ENCODE data around the gene DAG1. TPM values are rescaled to one million over a fixed set of nuclear protein-coding genes. Genes with fewer than 3 reads are reported as not detected.
A peak's percentile ranks its signal among the peaks of the same experiment; 100 is the strongest.

The DAG1 gene
- total and polyA plus RNA-seq, 2 experiments from 2014 or later: 50.3 to 59.9 TPM

GRCh38 chr3:49498648-49499047 is 28.6 kb downstream of the DAG1 start:
- Histone ChIP-seq H3K27me3 (no peaks in the 10 kb centered on the region), H3K79me2 (peaks cover 78% of the 10 kb centered on the region), H3K4me3 (no peak overlapping the region), H3K9me3 (ENCODE audit: low read depth) (no peaks in the 10 kb centered on the region), H3K36me3 (replicated peaks; ENCODE audit: insufficient read depth, low read depth) (no peaks in the 10 kb centered on the region), H3K4me2 (no peak overlapping the region), H4K20me1 (ENCODE audit: insufficient read depth, poor library complexity, severe bottlenecking) (no peaks in the 10 kb centered on the region), H2AFZ (no peak overlapping the region), H3K27ac (peak overlapping the region; percentile 97), H3K4me1 (ENCODE audit: insufficient read depth) (peaks cover 24% of the 10 kb centered on the region), H3K9me2 (replicated peaks; ENCODE audit: insufficient read depth) (no peaks in the 10 kb centered on the region)
- 80% methylated on average over 3 of the region's 3 CpGs for WGBS (ENCODE audit: low lambda C conversion rate, missing lambda C conversion rate)
- no peak for DNase-seq (ENCODE audit: low spot score)
- TF ChIP-seq EZH2 (IDR thresholded peaks at IDR 0.05; ENCODE audit: borderline replicate concordance): no peak
- TF ChIP-seq CTCF (IDR thresholded peaks at IDR 0.05; ENCODE audit: poor library complexity): no peak
- TF ChIP-seq EZH2phosphoT487 (IDR thresholded peaks at IDR 0.05; ENCODE audit: low read depth, severe bottlenecking, unreplicated experiment): no peak

- Histone ChIP-seq H3K79me2 (peaks cover 82% of the 10 kb centered on the region), H3K9me2 (replicated peaks; ENCODE audit: insufficient read depth) (no peaks in the 10 kb centered on the region), H3K4me1 (ENCODE audit: insufficient read depth) (peaks cover 24% of the 10 kb centered on the region), H3K27ac (peak overlapping the region; percentile 97), H4K20me1 (ENCODE audit: insufficient read depth, poor library complexity, severe bottlenecking) (no peaks in the 10 kb centered on the region), H3K9me3 (ENCODE audit: low read depth) (no peaks in the 10 kb centered on the region), H3K27me3 (no peaks in the 10 kb centered on the region), H3K4me2 (peak overlapping the region; percentile 65), H2AFZ (no peak overlapping the region), H3K4me3 (no peak overlapping the region), H3K36me3 (replicated peaks; ENCODE audit: insufficient read depth, low read depth) (no peaks in the 10 kb centered on the region)
- 93% methylated on average over 6 of the region's 6 CpGs for WGBS (ENCODE audit: low lambda C conversion rate, missing lambda C conversion rate)
- DNase-seq (ENCODE audit: low spot score): no peak
- TF ChIP-seq CTCF (IDR thresholded peaks at IDR 0.05; ENCODE audit: poor library complexity) (no peak), EZH2phosphoT487 (IDR thresholded peaks at IDR 0.05; ENCODE audit: low read depth, severe bottlenecking, unreplicated experiment) (no peak), EZH2 (IDR thresholded peaks at IDR 0.05; ENCODE audit: borderline replicate concordance) (no peak)
These were observed 30.2 kb downstream of the DAG1 start for GRCh38 chr3:49500205-49500731.

- peak; percentile 87 for DNase-seq (ENCODE audit: low spot score)
- Histone ChIP-seq H3K79me2 (peaks cover 82% of the 10 kb centered on the region), H3K9me3 (ENCODE audit: low read depth) (no peaks in the 10 kb centered on the region), H3K9me2 (replicated peaks; ENCODE audit: insufficient read depth) (no peaks in the 10 kb centered on the region), H3K4me3 (no peak overlapping the region), H2AFZ (no peak overlapping the region), H3K27me3 (no peaks in the 10 kb centered on the region), H3K4me2 (peak overlapping the region; percentile 65), H3K27ac (peak overlapping the region; percentile 97), H4K20me1 (ENCODE audit: insufficient read depth, poor library complexity, severe bottlenecking) (no peaks in the 10 kb centered on the region), H3K4me1 (ENCODE audit: insufficient read depth) (peaks cover 24% of the 10 kb centered on the region), H3K36me3 (replicated peaks; ENCODE audit: insufficient read depth, low read depth) (no peaks in the 10 kb centered on the region)
- TF ChIP-seq EZH2 (IDR thresholded peaks at IDR 0.05; ENCODE audit: borderline replicate concordance) (no peak), EZH2phosphoT487 (IDR thresholded peaks at IDR 0.05; ENCODE audit: low read depth, severe bottlenecking, unreplicated experiment) (no peak), CTCF (IDR thresholded peaks at IDR 0.05; ENCODE audit: poor library complexity) (no peak)
- WGBS (ENCODE audit: low lambda C conversion rate, missing lambda C conversion rate): 59% methylated on average over 9 of the region's 9 CpGs
These were observed 30.9 kb downstream of the DAG1 start for GRCh38 chr3:49500732-49501609.

Measured in hepatocyte (in vitro differentiated cells).